Mesendoderm (in vitro differentiated cells): ENCODE measurements around the gene STK32B.

Experiments used
- DNase-seq: peaks from one replicate; pipeline ENCODE4 v3.0.0; 2013
- H2AK5ac ChIP-seq: 2 replicates; pipeline ENCODE4 v1.6.1; 2013; ENCODE audit warnings: low read length, inconsistent platforms
- H2BK120ac ChIP-seq: 2 replicates; pipeline ENCODE4 v1.6.1; 2013; ENCODE audit warnings: low read depth, mild to moderate bottlenecking, low read length, moderate library complexity, mixed read lengths
- H2BK15ac ChIP-seq: replicated peaks from 2 replicates; pipeline ENCODE4 v1.6.1; 2013; ENCODE audit warnings: low read depth, mild to moderate bottlenecking, moderate library complexity
- H2BK5ac ChIP-seq: 2 replicates; pipeline ENCODE4 v1.6.1; 2013; ENCODE audit warnings: low read length, inconsistent platforms
- H3K18ac ChIP-seq: 2 replicates; pipeline ENCODE4 v1.6.1; 2013; ENCODE audit warnings: mild to moderate bottlenecking, low read length, mixed read lengths
- H3K23ac ChIP-seq: one replicate; pipeline ENCODE4 v1.6.1; 2013; ENCODE audit warnings: low read length
- H3K27ac ChIP-seq: 2 replicates; pipeline ENCODE4 v1.5.1; 2013; ENCODE audit warnings: low read depth, mild to moderate bottlenecking, inconsistent platforms, low read length, moderate library complexity
- H3K27me3 ChIP-seq: 2 replicates; pipeline ENCODE4 v1.6.1; 2013; ENCODE audit warnings: low read length, control low read depth, mild to moderate bottlenecking, inconsistent platforms; ENCODE audit not compliant: insufficient read depth, poor library complexity
- H3K36me3 ChIP-seq: 2 replicates; pipeline ENCODE4 v1.6.1; 2013; ENCODE audit warnings: low read length, inconsistent platforms; ENCODE audit not compliant: control insufficient read depth, insufficient read depth
- H3K4ac ChIP-seq: one replicate; pipeline ENCODE4 v1.6.1; 2013; ENCODE audit warnings: low read depth, mild to moderate bottlenecking, low read length, moderate library complexity
- H3K4me1 ChIP-seq: 2 replicates; pipeline ENCODE4 v1.6.1; 2013; ENCODE audit warnings: low read depth, low read length, inconsistent platforms; ENCODE audit not compliant: control insufficient read depth
- H3K4me2 ChIP-seq: 2 replicates; pipeline ENCODE4 v1.6.1; 2013; ENCODE audit warnings: low read length
- H3K4me3 ChIP-seq: 2 replicates; pipeline ENCODE4 v1.5.1; 2013; ENCODE audit warnings: mild to moderate bottlenecking, low read length
- H3K56ac ChIP-seq: one replicate; pipeline ENCODE4 v1.6.1; 2013; ENCODE audit warnings: low read length
- H3K79me1 ChIP-seq: 2 replicates; pipeline ENCODE4 v1.6.1; 2013; ENCODE audit warnings: low read length, inconsistent platforms
- H3K79me2 ChIP-seq: 2 replicates; pipeline ENCODE4 v1.6.1; 2013; ENCODE audit warnings: mild to moderate bottlenecking, low read length; ENCODE audit not compliant: control insufficient read depth, insufficient read depth
- H3K9ac ChIP-seq: 2 replicates; pipeline ENCODE4 v1.6.1; 2013; ENCODE audit warnings: low read length, inconsistent platforms
- H4K5ac ChIP-seq: one replicate; pipeline ENCODE4 v1.6.1; 2013; ENCODE audit warnings: low read length
- H4K8ac ChIP-seq: one replicate; pipeline ENCODE4 v1.6.1; 2013; ENCODE audit warnings: low read depth, mild to moderate bottlenecking, control low read depth, low read length, moderate library complexity
- WGBS: extraction: QIAGEN DNeasy Blood & Tissue Kit; methylation state at CpG from one replicate; pipeline ENCODE4 v1.1.7; 2013; ENCODE audit warnings: low lambda C conversion rate, missing lambda C conversion rate; ENCODE audit not compliant: insufficient coverage; ENCODE audit errors: extremely low coverage; 5-methylcytosine and 5-hydroxymethylcytosine counted together

The STK32B gene

DNA sequence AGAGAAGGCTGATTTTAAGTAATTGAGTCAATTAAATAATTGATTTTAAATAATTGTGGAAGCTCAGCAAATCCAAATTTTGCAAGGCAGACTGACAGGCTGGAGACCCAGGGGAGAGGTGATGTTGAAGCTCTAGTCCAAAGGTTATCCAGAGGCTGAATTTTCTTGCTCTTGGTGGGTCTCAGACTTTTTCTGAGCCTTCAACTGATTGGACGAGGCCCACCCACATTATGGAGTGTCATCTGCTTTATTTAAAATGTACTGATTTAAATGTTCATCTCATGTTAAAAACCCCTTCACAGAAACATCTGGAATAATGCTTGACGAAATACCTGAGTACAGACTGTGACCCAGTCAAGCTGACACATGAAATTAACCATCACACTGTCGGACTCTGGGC is 20.4 kb upstream of the STK32B start:
- H3K23ac ChIP-seq = no peak overlapping the region
- no CpG with 5 or more reads among the region's 3 CpGs for WGBS
- H4K5ac ChIP-seq = no peak overlapping the region
- H3K27me3 ChIP-seq = no peaks in the 10 kb centered on the region
- H3K4ac ChIP-seq = no peak overlapping the region
- H3K27ac ChIP-seq = no peak overlapping the region
- no peaks in the 10 kb centered on the region for H3K79me1 ChIP-seq
- no peak overlapping the region for H3K18ac ChIP-seq
- no peaks in the 10 kb centered on the region for H3K36me3 ChIP-seq
- no peak overlapping the region for H2BK5ac ChIP-seq
- no peaks in the 10 kb centered on the region for H3K79me2 ChIP-seq
- H3K4me2 ChIP-seq = no peak overlapping the region
- no peak overlapping the region for H2BK120ac ChIP-seq
- no peak overlapping the region for H3K56ac ChIP-seq
- no peak overlapping the region for H3K9ac ChIP-seq
- H2AK5ac ChIP-seq = no peak overlapping the region
- no peak overlapping the region for H3K4me3 ChIP-seq
- peaks cover 7% of the 10 kb centered on the region for H3K4me1 ChIP-seq
- no peak for DNase-seq
- no peak overlapping the region for H2BK15ac ChIP-seq
- H4K8ac ChIP-seq = no peak overlapping the region

DNA sequence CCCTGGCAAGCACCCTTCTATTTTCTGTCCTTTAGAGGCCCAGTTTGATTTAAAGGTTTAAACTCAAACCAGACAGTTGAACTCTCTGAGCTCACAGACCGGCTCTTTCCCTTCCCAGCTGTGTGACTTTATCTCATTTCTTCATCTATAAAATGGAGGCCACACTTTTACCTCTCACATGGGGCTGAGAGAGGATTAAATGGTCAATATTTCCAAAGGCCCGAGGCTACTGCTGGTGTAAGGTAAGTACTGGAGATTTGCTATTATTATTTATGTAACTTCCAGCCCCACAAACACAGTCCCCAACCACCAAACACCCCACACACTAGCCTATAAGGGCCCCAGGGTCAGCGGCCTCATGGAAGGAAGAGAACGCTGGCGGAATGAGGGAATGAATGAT is 18.5 kb upstream of the STK32B start:
- H2BK5ac ChIP-seq = no peak overlapping the region
- no peaks in the 10 kb centered on the region for H3K27me3 ChIP-seq
- H2BK120ac ChIP-seq = no peak overlapping the region
- no peaks in the 10 kb centered on the region for H3K79me1 ChIP-seq
- H3K23ac ChIP-seq = no peak overlapping the region
- peaks cover 9% of the 10 kb centered on the region for H3K4me1 ChIP-seq
- no peak overlapping the region for H3K56ac ChIP-seq
- no peak overlapping the region for H3K4me3 ChIP-seq
- H3K18ac ChIP-seq = no peak overlapping the region
- H3K9ac ChIP-seq = no peak overlapping the region
- no peaks in the 10 kb centered on the region for H3K79me2 ChIP-seq
- no peak overlapping the region for H2AK5ac ChIP-seq
- H2BK15ac ChIP-seq = no peak overlapping the region
- H3K27ac ChIP-seq = no peak overlapping the region
- H3K36me3 ChIP-seq = no peaks in the 10 kb centered on the region
- H4K5ac ChIP-seq = no peak overlapping the region
- no CpG with 5 or more reads among the region's 5 CpGs for WGBS
- H3K4ac ChIP-seq = no peak overlapping the region
- H4K8ac ChIP-seq = no peak overlapping the region
- DNase-seq = no peak
- no peak overlapping the region for H3K4me2 ChIP-seq

DNA sequence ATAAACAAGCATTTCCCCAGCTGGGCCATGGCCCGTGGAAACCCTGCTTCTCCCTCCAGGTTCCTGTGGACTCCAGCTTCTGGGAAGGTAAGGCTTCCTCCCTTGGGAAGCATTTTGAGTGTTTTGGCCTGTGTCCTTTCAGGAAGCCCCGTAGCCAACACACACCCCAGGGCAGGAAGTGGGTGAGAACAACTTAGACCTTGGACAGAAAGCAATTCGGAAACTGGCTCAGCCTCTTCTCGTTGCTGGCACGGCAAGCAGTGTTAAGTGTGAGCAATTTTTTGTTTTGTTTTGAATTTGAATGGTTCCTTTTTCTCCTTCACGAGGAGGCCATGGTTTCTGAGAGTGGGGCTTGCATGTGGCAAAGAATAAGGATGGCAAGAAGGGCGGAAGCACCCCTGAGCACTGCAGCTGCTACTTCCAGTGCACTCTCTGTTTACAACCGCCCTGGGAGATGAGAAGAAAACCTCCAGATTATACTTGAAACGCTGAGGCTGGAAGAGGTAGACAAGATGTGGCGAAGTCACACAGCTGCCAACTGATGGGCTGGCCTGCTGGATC is 17.9 kb upstream of the STK32B start:
- no peak overlapping the region for H3K4me2 ChIP-seq

DNA sequence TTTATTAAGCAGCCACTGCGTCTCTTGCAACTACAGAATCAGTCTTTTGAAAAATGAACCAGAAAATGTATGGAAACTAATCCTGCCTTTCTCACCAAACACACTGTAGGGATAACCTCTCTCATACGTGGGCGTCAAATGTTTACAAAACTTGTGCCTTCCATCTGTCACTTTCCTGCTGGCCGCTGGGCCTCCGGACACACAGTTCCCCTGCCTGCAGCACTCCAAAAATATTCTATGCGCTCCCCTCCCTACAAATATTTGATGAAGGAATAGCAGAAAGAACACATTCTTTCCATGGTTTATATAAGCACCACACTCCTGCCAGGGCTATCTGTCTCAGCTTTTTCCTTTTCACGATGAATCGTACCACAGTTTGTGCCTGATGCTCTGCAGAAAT is 17.1 kb upstream of the STK32B start:
- Histone ChIP-seq H3K18ac (no peak overlapping the region), H3K4me3 (no peak overlapping the region), H3K9ac (no peak overlapping the region), H3K4me2 (no peak overlapping the region), H3K4me1 (peaks cover 9% of the 10 kb centered on the region), H2BK120ac (no peak overlapping the region), H3K36me3 (no peaks in the 10 kb centered on the region), H3K4ac (no peak overlapping the region), H2BK5ac (no peak overlapping the region), H2AK5ac (no peak overlapping the region), H3K56ac (no peak overlapping the region), H3K27me3 (no peaks in the 10 kb centered on the region), H4K5ac (no peak overlapping the region), H3K79me1 (no peaks in the 10 kb centered on the region), H2BK15ac (no peak overlapping the region), H4K8ac (no peak overlapping the region), H3K27ac (no peak overlapping the region), H3K79me2 (no peaks in the 10 kb centered on the region), H3K23ac (no peak overlapping the region)
- no CpG with 5 or more reads among the region's 8 CpGs for WGBS
- DNase-seq = no peak

More for the DNA sequence above, 17.9 kb upstream of the STK32B start:
- WGBS = no CpG with 5 or more reads among the region's 10 CpGs
- H4K5ac ChIP-seq = no peak overlapping the region
- H2BK120ac ChIP-seq = no peak overlapping the region
- H3K56ac ChIP-seq = no peak overlapping the region
- peaks cover 9% of the 10 kb centered on the region for H3K4me1 ChIP-seq
- no peak overlapping the region for H3K27ac ChIP-seq
- H2BK15ac ChIP-seq = no peak overlapping the region
- no peak overlapping the region for H2BK5ac ChIP-seq
- H3K18ac ChIP-seq = no peak overlapping the region
- no peaks in the 10 kb centered on the region for H3K27me3 ChIP-seq
- no peak overlapping the region for H3K9ac ChIP-seq
- no peak for DNase-seq
- no peaks in the 10 kb centered on the region for H3K79me2 ChIP-seq
- H2AK5ac ChIP-seq = no peak overlapping the region
- H3K79me1 ChIP-seq = no peaks in the 10 kb centered on the region
- no peak overlapping the region for H4K8ac ChIP-seq
- H3K4ac ChIP-seq = no peak overlapping the region
- no peak overlapping the region for H3K4me3 ChIP-seq
- H3K23ac ChIP-seq = no peak overlapping the region
- no peaks in the 10 kb centered on the region for H3K36me3 ChIP-seq

DNA sequence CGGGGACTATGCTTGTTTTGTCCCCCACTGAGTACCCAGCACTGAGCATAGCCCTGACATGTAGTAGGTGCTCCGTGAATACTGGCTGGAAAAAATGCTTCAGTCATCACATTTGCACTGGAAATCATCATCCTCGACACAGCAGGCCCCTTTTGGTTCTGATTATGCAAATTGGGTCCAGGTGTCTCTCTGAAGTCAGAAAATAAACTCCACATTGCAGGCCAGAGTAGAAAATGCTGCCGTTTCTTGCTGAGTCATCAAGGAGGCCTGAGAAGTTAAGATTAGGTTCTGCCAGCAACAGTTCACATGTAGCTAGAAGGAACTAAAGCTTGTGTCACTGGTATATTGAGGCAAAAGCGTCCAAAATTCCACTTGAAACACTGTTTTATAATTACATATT is 15.0 kb upstream of the STK32B start:
- Histone ChIP-seq H3K9ac (no peak overlapping the region), H3K23ac (no peak overlapping the region), H3K4me3 (no peak overlapping the region), H3K56ac (no peak overlapping the region), H4K8ac (no peak overlapping the region), H3K36me3 (no peaks in the 10 kb centered on the region), H3K79me2 (no peaks in the 10 kb centered on the region), H3K4me1 (peaks cover 9% of the 10 kb centered on the region), H3K27me3 (no peaks in the 10 kb centered on the region), H2BK5ac (no peak overlapping the region), H3K18ac (peak overlapping the region; percentile 1), H2BK120ac (no peak overlapping the region), H2BK15ac (no peak overlapping the region), H3K4me2 (no peak overlapping the region), H4K5ac (no peak overlapping the region), H2AK5ac (no peak overlapping the region), H3K79me1 (no peaks in the 10 kb centered on the region), H3K27ac (no peak overlapping the region), H3K4ac (peak overlapping the region; percentile 37)
- peak; percentile 37 for DNase-seq
- no CpG with 5 or more reads among the region's 5 CpGs for WGBS
